HCT116 (cell line): ENCODE results near the gene SRCIN1. TPM values are rescaled to one million over a fixed set of nuclear protein-coding genes. Genes with fewer than 3 reads are reported as not detected.

Experiments used
- ATAC-seq: fragments of 200-7000 bp; cut with Tn5 transposase; 2 replicates; pipeline ENCODE4 v1.9.1; 2020; ENCODE audit warnings: mild to moderate bottlenecking, moderate library complexity
- BruUV-seq: library from RNA; stranded (reverse); fragments of 400-500 nt; replicated peaks from 2 replicates; lab custom pipeline; 2021; lab: Mats Ljungman, UMichigan
- CTCF ChIA-PET: fragments of 300-600 bp; sonication (Branson Sonifier 250); formaldehyde crosslinking; loops from one replicate; lab custom pipeline; 2021; ENCODE audit warnings: antibody characterized with exemption; lab: Charles Lee
- POLR2A ChIA-PET: fragments of 300-600, 350-600 bp; sonication (Branson Sonifier 250); formaldehyde crosslinking; loops from one replicate; lab custom pipeline; 2021; ENCODE audit warnings: antibody characterized with exemption; lab: Charles Lee
- RAD21 ChIA-PET, 2 experiments: fragments of 300-600 bp; sonication (Branson Sonifier 250); formaldehyde crosslinking; loops; one replicate each; lab custom pipeline; 2023; ENCODE audit warnings: low total read pairs in 2 of 2; ENCODE audit not compliant: uncharacterized antibody in 2 of 2, unreplicated experiment in 2 of 2, low non-redundant PET in 1 of 2; lab: Charles Lee
- DNase-seq: peaks from one replicate; pipeline ENCODE4 v3.0.0-alpha.2; 2010; ENCODE audit warnings: low read depth, low spot score
- H2AFZ ChIP-seq: fragments of 200-600 bp; shearing (Covaris generic), sonication (generic); 2 replicates; pipeline ENCODE4 v1.6.1; 2017; ENCODE audit warnings: low read depth, mixed run types, mixed read lengths, antibody characterized with exemption, low read length; ENCODE audit not compliant: poor library complexity, severe bottlenecking
- H3K27ac ChIP-seq: 2 replicates; pipeline ENCODE4 v1.5.1; 2012; ENCODE audit warnings: low read depth, low read length
- H3K27me3 ChIP-seq: fragments of 200-600 bp; sonication (generic); 2 replicates; pipeline ENCODE4 v1.6.1; 2016; ENCODE audit warnings: mixed run types, low read length, mixed read lengths; ENCODE audit not compliant: insufficient read depth
- H3K36me3 ChIP-seq, 2 experiments: fragments of 200-500 bp in 1 of 2; fragments of 200-600 bp in 1 of 2; sonication (Bioruptor generic) in 1 of 2; sonication (generic) in 1 of 2; 2 replicates each; pipeline versions ENCODE4 v1.5.1 to v1.6.1; 2014 to 2016; ENCODE audit warnings: low read length in 2 of 2, inconsistent platforms in 1 of 2, mixed read lengths in 1 of 2, mixed run types in 1 of 2; ENCODE audit not compliant: insufficient read depth in 2 of 2, control insufficient read depth in 1 of 2
- H3K4me1 ChIP-seq, 2 experiments: fragments of 200-600 bp in 1 of 2; sonication (generic) in 1 of 2; 2 replicates each; pipeline versions ENCODE4 v1.5.1 to v1.6.1; 2012 to 2017; ENCODE audit warnings: low read length in 2 of 2, inconsistent platforms in 1 of 2, mild to moderate bottlenecking in 1 of 2, mixed read lengths in 1 of 2, mixed run types in 1 of 2, moderate library complexity in 1 of 2; ENCODE audit not compliant: insufficient read depth in 2 of 2, control insufficient read depth in 1 of 2
- H3K4me2 ChIP-seq: fragments of 200-600 bp; sonication (generic); 2 replicates; pipeline ENCODE4 v1.6.1; 2017; ENCODE audit warnings: mixed run types, low read length, mixed read lengths
- H3K4me3 ChIP-seq, 2 experiments: fragments of 200-600 bp in 1 of 2; sonication (generic) in 1 of 2; replicated peaks in 1 of 2; 2 replicates each; pipeline ENCODE4 v1.5.1; 2011 to 2016; ENCODE audit warnings: low read length in 2 of 2, control low read depth in 1 of 2, low read depth in 1 of 2, mild to moderate bottlenecking in 1 of 2, mixed read lengths in 1 of 2, mixed run types in 1 of 2
- H3K79me2 ChIP-seq: fragments of 200-600 bp; sonication (generic); 2 replicates; pipeline ENCODE4 v1.6.1; 2017; ENCODE audit warnings: mild to moderate bottlenecking, mixed run types, low read length, moderate library complexity, mixed read lengths; ENCODE audit not compliant: insufficient read depth
- H3K9ac ChIP-seq: fragments of 200-600 bp; sonication (generic); 2 replicates; pipeline ENCODE4 v1.6.1; 2016; ENCODE audit warnings: low read length, mixed read lengths
- H3K9me2 ChIP-seq: fragments of 200-600 bp; sonication (generic), shearing (Covaris generic); 2 replicates; pipeline ENCODE4 v1.6.1; 2017; ENCODE audit warnings: mixed run types, mild to moderate bottlenecking, moderate library complexity; ENCODE audit not compliant: insufficient read depth
- H3K9me3 ChIP-seq, 2 experiments: fragments of 200-500 bp in 1 of 2; fragments of 200-600 bp in 1 of 2; sonication (Bioruptor generic) in 1 of 2; sonication (generic) in 1 of 2; 2 replicates each; pipeline ENCODE4 v1.6.1; 2014 to 2017; ENCODE audit warnings: low read length in 2 of 2, mixed read lengths in 2 of 2, inconsistent platforms in 1 of 2, low read depth in 1 of 2, mild to moderate bottlenecking in 1 of 2, mixed run types in 1 of 2, moderate library complexity in 1 of 2; ENCODE audit not compliant: control insufficient read depth in 1 of 2, insufficient read depth in 1 of 2
- H4K20me1 ChIP-seq: fragments of 200-600 bp; sonication (generic), shearing (Covaris generic); 2 replicates; pipeline ENCODE4 v1.6.1; 2017; ENCODE audit warnings: mixed run types, mild to moderate bottlenecking, moderate library complexity; ENCODE audit not compliant: insufficient read depth
- CBX3 ChIP-seq: IDR thresholded peaks from 2 replicates; pipeline ENCODE4 v1.6.1; 2012; ENCODE audit warnings: low read depth
- CEBPB ChIP-seq: IDR thresholded peaks from 2 replicates; pipeline ENCODE4 v1.6.1; 2012; ENCODE audit warnings: low read depth
- CTCF ChIP-seq, 3 experiments: fragments of 200-600 bp in 1 of 3; sonication (generic) in 1 of 3; IDR thresholded peaks in 2 of 3; conservative IDR thresholded peaks in 1 of 3; 2 replicates each; pipeline ENCODE4 v1.5.1; 2012 to 2017; ENCODE audit warnings: low read depth in 2 of 3, low read length in 2 of 3, antibody characterized with exemption in 1 of 3, borderline replicate concordance in 1 of 3, control low read depth in 1 of 3, mild to moderate bottlenecking in 1 of 3, mixed read lengths in 1 of 3, mixed run types in 1 of 3, moderate library complexity in 1 of 3; ENCODE audit not compliant: insufficient read depth in 1 of 3
- EGR1 ChIP-seq: IDR thresholded peaks from 2 replicates; pipeline ENCODE4 v1.6.1; 2012; ENCODE audit warnings: low read depth
- EZH2 ChIP-seq: fragments of 200-600 bp; sonication (generic); IDR thresholded peaks from 2 replicates; pipeline ENCODE4 v1.6.1; 2017; ENCODE audit warnings: antibody characterized with exemption, mixed run types
- EZH2phosphoT487 ChIP-seq: fragments of 200-600 bp; IDR thresholded peaks from 2 replicates; pipeline ENCODE4 v1.6.1; 2018; ENCODE audit warnings: antibody characterized with exemption, borderline replicate concordance
- FOSL1 ChIP-seq: IDR thresholded peaks from 2 replicates; pipeline ENCODE4 v1.6.1; 2012; ENCODE audit warnings: low read depth
- JUND ChIP-seq: IDR thresholded peaks from 2 replicates; pipeline ENCODE4 v1.6.1; 2012
- MAX ChIP-seq: IDR thresholded peaks from 2 replicates; pipeline ENCODE4 v1.6.1; 2012
- POLR2A ChIP-seq: IDR thresholded peaks from 2 replicates; pipeline ENCODE4 v1.7.0; 2011; ENCODE audit warnings: borderline replicate concordance; ENCODE audit not compliant: insufficient read depth, insufficient read length; ENCODE audit errors: extremely low read depth
- RAD21 ChIP-seq: IDR thresholded peaks from 2 replicates; pipeline ENCODE4 v1.6.1; 2012; ENCODE audit warnings: low read depth, mild to moderate bottlenecking
- REST ChIP-seq: IDR thresholded peaks from 2 replicates; pipeline ENCODE4 v1.6.1; 2012; ENCODE audit warnings: low read depth
- SIN3A ChIP-seq: IDR thresholded peaks from 2 replicates; pipeline ENCODE4 v1.6.1; 2012; ENCODE audit warnings: low read depth
- SP1 ChIP-seq: IDR thresholded peaks from 2 replicates; pipeline ENCODE4 v1.6.1; 2012; ENCODE audit warnings: low read depth
- TCF7L2 ChIP-seq: IDR thresholded peaks from 2 replicates; pipeline ENCODE4 v1.7.0; 2011; ENCODE audit warnings: borderline replicate concordance, inconsistent platforms; ENCODE audit not compliant: insufficient read depth, insufficient read length; ENCODE audit errors: extremely low read depth
- YY1 ChIP-seq: IDR thresholded peaks from 2 replicates; pipeline ENCODE4 v1.6.1; 2011; ENCODE audit warnings: low read length, low read depth, moderate library complexity, mild to moderate bottlenecking; ENCODE audit not compliant: insufficient replicate concordance; ENCODE audit errors: extremely low read depth
- ZBTB33 ChIP-seq: IDR thresholded peaks from 2 replicates; pipeline ENCODE4 v1.6.1; 2011; ENCODE audit warnings: mild to moderate bottlenecking, low read length, moderate library complexity; ENCODE audit not compliant: insufficient replicate concordance; ENCODE audit errors: extremely low read depth
- ZNF274 ChIP-seq: fragments of 200-500 bp; sonication (Bioruptor generic); IDR thresholded peaks from 2 replicates; pipeline ENCODE4 v1.6.1; 2014; ENCODE audit warnings: mild to moderate bottlenecking, low read depth, low read length, inconsistent platforms
- intact Hi-C: fragments of 100-400 bp; cut with micrococcal nuclease; formaldehyde crosslinking; loops from 2 replicates; pipeline ENCODE4 v1.10.0; 2022
- total RNA-seq: library from RNA; stranded (reverse); gene quantifications from one replicate; pipeline ENCODE4 v1.2.1, GENCODE V29; 2021; ENCODE audit not compliant: unreplicated experiment

The SRCIN1 gene
- total RNA-seq, 1 experiment from 2014 or later: 10.5 TPM

GRCh38 chr17:38498353-38498752 lies 107.4 kb downstream of the SRCIN1 start:
- H3K79me2 ChIP-seq: no peaks in the 10 kb centered on the region
- no peak for ATAC-seq
- H3K36me3 ChIP-seq: peaks cover 0 to 7% of the 10 kb centered on the region in 2 experiments; a peak in 1 of 4 replicates
- TF ChIP-seq EGR1: no peak
- TF ChIP-seq JUND: no peak
- no peak for TF ChIP-seq CTCF (IDR thresholded peaks at IDR 0.05 in 2 of 3, conservative IDR thresholded peaks at IDR 0.05 in 1 of 3; ENCODE audit: borderline replicate concordance in 1 of 3, insufficient read depth in 1 of 3, low read depth in 2 of 3, low read length in 2 of 3)
- no peak for TF ChIP-seq CBX3
- no peak for TF ChIP-seq YY1
- no peak for TF ChIP-seq TCF7L2
- no peak for TF ChIP-seq RAD21
- TF ChIP-seq CEBPB: no peak
- no peak for TF ChIP-seq POLR2A
- no peak for TF ChIP-seq SP1
- TF ChIP-seq EZH2phosphoT487: no peak
- no peak for TF ChIP-seq ZBTB33
- no peak for TF ChIP-seq MAX
- TF ChIP-seq REST: no peak
- no peak for TF ChIP-seq ZNF274
- no peak for TF ChIP-seq EZH2
- no peak for TF ChIP-seq FOSL1
- TF ChIP-seq SIN3A: no peak
- no peaks in the 10 kb centered on the region for H3K4me1 ChIP-seq
- no peaks in the 10 kb centered on the region for H3K27me3 ChIP-seq
- no peak overlapping the region for H3K4me2 ChIP-seq
- CTCF ChIA-PET: interaction anchor here (0.6 kb wide), 1 partner anchor 151 kb away, joined by 3 read pairs; no protein-coding TSS in a partner anchor
- RAD21 ChIA-PET: no interaction called here
- no peaks in the 10 kb centered on the region for H3K9me3 ChIP-seq
- H3K27ac ChIP-seq: no peak overlapping the region
- H3K4me3 ChIP-seq: no peak overlapping the region
- no peak overlapping the region for H3K9ac ChIP-seq
- POLR2A ChIA-PET: no interaction called here
- no peak overlapping the region for H2AFZ ChIP-seq
- no peaks in the 10 kb centered on the region for H3K9me2 ChIP-seq
- intact Hi-C loops: no loop called here
- no peaks in the 10 kb centered on the region for H4K20me1 ChIP-seq
- no peak for DNase-seq
- no TSS peak for BruUV-seq
